Skin epidermis (tissue), 12 donors: ENCODE results near the gene MTHFD2.
"Not testable (repeated sequence)": the region's sequence is repeated elsewhere in the genome, so short reads cannot be mapped to it uniquely, and the experiment has no call there.

Experiments
- H3K27ac ChIP-seq, 21 experiments: fragments of 200-600 bp; sonication (generic) in 11 of 21; one replicate each; pipeline ENCODE4 v1.5.0; 2020; ENCODE audit warnings: mild to moderate bottlenecking in 3 of 21, inconsistent platforms in 2 of 21, moderate library complexity in 2 of 21
- H3K4me3 ChIP-seq, 7 experiments: fragments of 200-600 bp; sonication (generic) in 2 of 7; one replicate each; pipeline ENCODE4 v1.5.0; 2020; ENCODE audit warnings: inconsistent platforms in 2 of 7, mild to moderate bottlenecking in 2 of 7, moderate library complexity in 1 of 7

MTHFD2 gene

DNA sequence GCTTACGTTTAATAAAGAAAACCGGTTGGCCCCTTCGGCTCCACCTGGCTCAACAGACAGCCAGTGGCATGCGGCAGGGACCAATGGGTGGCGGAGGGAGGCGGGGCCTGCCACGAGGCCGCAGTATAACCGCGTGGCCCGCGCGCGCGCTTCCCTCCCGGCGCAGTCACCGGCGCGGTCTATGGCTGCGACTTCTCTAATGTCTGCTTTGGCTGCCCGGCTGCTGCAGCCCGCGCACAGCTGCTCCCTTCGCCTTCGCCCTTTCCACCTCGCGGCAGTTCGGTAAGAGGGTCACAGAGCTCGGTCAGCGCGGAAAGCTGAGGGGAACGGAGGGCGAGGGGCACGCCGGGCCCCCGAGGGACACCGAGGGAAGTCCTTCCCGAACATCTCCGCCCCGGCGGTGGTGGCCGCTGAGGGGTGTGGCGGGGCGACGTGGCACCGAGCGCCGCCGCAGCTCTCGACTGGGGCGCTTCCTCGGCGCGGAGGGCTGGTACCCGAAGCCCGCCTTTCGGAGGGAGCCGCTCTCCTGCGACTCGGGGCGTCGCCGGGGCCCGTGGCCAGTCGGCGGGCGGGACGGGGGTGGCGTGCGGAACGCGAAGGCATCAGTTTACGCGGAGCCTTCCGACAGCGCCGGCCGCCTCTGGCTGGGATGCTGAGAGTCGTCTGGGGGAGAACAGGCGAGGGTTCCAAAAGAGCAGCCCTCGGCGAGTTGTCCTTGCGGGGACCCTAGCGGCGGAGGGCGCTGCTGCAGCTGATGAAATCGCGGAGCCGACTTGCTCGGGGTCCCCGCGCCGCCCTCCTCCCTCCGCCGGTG lies at the start of gene MTHFD2:
TSS of gene MTHFD2 (plus strand) at position 155 of the 814 bp plus-strand sequence. CDS start at position 182, 27 bp downstream.
- Histone ChIP-seq H3K27ac (peak within 1 kb of the TSS; percentile 72 to 98 (median 89)), H3K4me3 (peak within 1 kb of the TSS; percentile 63 to 90 (median 73))

GRCh38 chr2:74149247-74149525 lies 49.2 kb upstream of the MTHFD2 start:
- Histone ChIP-seq H3K4me3 (no peak overlapping the region), H3K27ac (no peak overlapping the region)

DNA sequence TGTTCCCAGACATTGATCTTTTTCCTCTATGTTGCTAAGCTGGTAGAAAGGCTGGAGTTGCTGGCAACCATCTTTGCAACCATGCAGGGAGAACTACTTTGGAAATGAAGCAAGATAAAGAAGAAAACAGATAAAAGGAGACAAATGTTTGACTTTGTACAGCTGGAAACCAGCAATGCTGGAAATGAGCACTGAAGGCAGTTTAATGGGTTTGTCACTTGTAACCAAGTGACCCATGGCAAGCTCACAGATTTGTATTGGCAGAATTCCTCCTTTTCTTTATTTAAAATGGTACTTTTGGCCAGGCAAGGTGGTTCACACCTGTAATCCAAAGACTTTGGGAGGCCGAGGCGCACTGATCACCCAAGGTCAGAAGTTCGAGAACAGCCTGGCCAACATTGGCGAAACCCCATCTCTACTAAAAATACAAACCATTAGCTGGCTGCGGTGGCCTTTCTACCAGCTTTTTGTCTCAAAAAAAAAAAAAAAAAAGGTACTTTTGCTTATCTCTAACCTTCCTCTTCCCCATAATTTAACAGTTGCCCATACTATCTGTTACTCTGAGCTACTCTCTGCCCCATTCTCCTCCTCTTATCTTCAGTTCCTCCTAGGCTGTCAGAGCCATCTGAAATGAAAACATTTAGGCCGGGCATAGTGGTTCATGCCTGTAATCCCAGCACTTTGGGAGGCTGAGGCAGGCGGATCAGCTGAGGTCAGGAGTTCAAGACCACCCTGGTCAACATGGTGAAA lies 48.7 kb upstream of the MTHFD2 start:
- H3K27ac ChIP-seq, result no peak overlapping the region

GRCh38 chr2:74152954-74153353 lies 45.5 kb upstream of the MTHFD2 start:
- H3K4me3 ChIP-seq, result no peak overlapping the region
- no peak overlapping the region for H3K27ac ChIP-seq

More for the DNA sequence above, 48.7 kb upstream of the MTHFD2 start:
- no peak overlapping the region for H3K4me3 ChIP-seq

DNA sequence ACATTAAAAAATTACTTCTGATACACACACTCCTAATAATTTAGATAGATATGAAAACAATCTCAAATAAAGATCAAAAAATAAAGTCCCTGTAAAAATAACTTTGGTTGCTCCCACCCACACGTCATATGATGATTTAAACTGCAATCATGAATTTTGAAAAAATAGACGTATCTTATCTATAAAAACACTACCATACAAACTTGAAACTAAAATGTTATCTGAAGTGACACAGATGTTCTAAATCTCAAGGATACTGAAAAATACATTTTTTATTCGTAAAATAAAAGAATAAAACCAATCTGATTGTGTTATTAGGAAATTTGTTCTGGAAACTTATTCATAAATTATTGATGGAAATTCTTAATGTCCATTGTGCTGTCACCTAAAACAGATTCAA lies 42.6 kb upstream of the MTHFD2 start:
- H3K27ac ChIP-seq, result no peak overlapping the region
- no peak overlapping the region for H3K4me3 ChIP-seq

- no peak overlapping the region for H3K27ac ChIP-seq
- H3K4me3 ChIP-seq, result no peak overlapping the region
Measured at GRCh38 chr2:74162951-74163350, 35.5 kb upstream of the MTHFD2 start.

GRCh38 chr2:74164761-74165160 lies 33.7 kb upstream of the MTHFD2 start:
- Histone ChIP-seq H3K4me3 (no peak overlapping the region), H3K27ac (no peak overlapping the region)

GRCh38 chr2:74168739-74169138 lies 29.7 kb upstream of the MTHFD2 start:
- Histone ChIP-seq H3K4me3 (no peak overlapping the region), H3K27ac (no peak overlapping the region)

DNA sequence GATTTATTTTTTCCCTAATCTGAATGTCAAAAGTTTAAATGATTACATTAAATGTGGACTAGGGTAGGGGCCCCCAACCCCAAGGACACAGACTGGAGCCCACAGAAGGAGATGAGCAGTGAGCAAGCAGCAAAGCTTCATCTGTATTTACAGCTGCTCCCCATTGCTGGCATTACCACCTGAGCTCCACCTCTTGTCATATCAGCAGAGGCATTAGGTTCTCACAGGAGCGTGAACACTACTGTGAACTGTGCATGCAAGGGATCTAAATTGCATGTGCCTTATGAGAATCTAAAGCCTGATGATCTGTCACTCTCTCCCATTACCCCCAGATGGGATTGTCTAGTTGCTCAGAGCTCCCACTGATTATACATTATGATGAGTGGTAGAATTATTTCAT lies 23.5 kb upstream of the MTHFD2 start:
- no peak overlapping the region for H3K4me3 ChIP-seq

GRCh38 chr2:74177696-74178095 lies 20.7 kb upstream of the MTHFD2 start:
- peak overlapping the region; percentile 66 to 98 (median 91) for H3K4me3 ChIP-seq
- H3K27ac ChIP-seq, result peak overlapping the region in 20 of 21 experiments; percentile 91 to 99 (median 96)

More for the DNA sequence above, 23.5 kb upstream of the MTHFD2 start:
- no peak overlapping the region for H3K27ac ChIP-seq

- Histone ChIP-seq H3K27ac (peak within 1 kb of the TSS; percentile 91 to 99 (median 96)), H3K4me3 (peak within 1 kb of the TSS; percentile 66 to 98 (median 91))
Measured at GRCh38 chr2:74178211-74179062, 20.0 kb upstream of the MTHFD2 start, which contains the start of gene MOB1A. Gene MOB1A, minus strand, starts transcription at chr2:74178879. Its CDS starts 205 bp downstream, at chr2:74178674.

- peak overlapping the region in 15 of 21 experiments; percentile 60 to 99 (median 94) for H3K27ac ChIP-seq
- H3K4me3 ChIP-seq, result peak overlapping the region; percentile 66 to 98 (median 91)
Measured at GRCh38 chr2:74179063-74179865, 19.2 kb upstream of the MTHFD2 start.

DNA sequence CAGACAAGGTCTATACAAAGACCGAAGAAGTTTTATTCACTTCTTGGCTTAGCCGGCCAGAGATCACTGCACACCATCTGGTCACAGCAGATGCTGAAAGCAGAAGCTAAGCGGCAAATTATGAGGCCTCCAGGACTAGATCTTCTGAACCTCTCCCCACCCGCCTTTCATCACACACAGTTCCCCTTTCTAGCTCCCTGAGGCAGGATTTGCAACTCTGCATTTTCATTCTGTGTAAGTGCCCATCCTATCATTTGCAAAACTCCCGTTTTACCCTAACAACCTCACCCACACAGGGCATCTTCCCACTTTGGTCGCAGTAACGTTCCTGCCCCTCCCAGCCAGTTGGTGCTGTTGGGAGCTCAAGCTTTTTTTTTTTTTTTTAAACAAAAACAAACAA lies 16.7 kb upstream of the MTHFD2 start:
- peak overlapping the region in 10 of 21 experiments; percentile 8 to 75 (median 54) for H3K27ac ChIP-seq
- H3K4me3 ChIP-seq, result no peak overlapping the region

- peak overlapping the region in 1 of 21 experiments; percentile 80 for H3K27ac ChIP-seq
- no peak overlapping the region for H3K4me3 ChIP-seq
Measured at GRCh38 chr2:74183878-74184277, 14.5 kb upstream of the MTHFD2 start.

DNA sequence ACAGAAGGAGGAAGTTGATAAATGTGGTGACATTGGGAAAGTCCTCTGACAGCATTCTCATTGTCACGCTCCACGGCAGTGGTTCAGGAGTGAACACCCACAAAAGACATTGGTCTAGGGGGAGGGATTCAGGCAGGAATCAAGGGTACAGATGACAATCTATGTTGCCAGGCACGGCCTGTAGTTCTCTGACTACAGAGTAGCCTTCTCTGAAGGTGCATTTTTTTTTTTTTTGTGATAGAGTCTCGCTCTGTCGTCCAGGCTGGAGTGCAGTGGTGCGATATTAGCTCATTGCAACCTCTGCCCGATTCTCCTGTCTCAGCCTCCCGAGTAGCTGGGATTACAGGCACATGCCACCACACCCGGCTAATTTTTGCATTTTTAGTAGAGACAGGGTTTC lies 12.4 kb upstream of the MTHFD2 start:
- Histone ChIP-seq H3K27ac (peak overlapping the region in 13 of 21 experiments; percentile 14 to 83 (median 56)), H3K4me3 (no peak overlapping the region)

- peak overlapping the region in 11 of 21 experiments; percentile 14 to 80 (median 59) for H3K27ac ChIP-seq
- not testable (repeated sequence) for H3K4me3 ChIP-seq
Measured at GRCh38 chr2:74186706-74187105, 11.7 kb upstream of the MTHFD2 start.

DNA sequence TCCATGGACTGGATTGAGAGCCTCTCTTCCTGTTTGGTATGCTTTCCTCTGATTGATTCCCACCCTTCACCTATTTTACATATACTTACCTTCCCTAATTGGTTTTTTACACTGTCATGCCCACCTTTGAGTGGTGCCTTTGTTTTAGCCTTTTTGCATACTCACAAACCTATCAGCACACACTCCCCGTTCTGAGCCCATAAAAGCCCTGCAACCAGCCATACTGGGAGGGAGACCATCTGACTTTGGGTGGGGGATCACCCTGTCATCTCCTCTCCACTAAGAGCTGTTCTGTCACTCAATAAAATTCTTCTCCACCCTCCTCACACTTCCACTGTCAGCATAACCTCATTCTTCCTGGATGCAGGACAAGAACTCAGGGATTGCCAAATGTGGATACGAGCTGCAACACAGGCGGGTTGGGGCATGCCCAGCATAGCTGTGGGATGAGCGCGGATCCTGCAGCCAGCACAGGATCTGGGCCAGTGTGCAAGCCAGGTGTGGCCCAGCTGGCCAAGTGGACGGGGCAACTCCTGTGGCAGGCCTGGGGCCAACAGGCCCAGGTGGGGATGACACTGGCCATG lies 10.3 kb upstream of the MTHFD2 start:
- no peak overlapping the region for H3K4me3 ChIP-seq
- H3K27ac ChIP-seq, result peak overlapping the region in 15 of 21 experiments; percentile 19 to 80 (median 52)

DNA sequence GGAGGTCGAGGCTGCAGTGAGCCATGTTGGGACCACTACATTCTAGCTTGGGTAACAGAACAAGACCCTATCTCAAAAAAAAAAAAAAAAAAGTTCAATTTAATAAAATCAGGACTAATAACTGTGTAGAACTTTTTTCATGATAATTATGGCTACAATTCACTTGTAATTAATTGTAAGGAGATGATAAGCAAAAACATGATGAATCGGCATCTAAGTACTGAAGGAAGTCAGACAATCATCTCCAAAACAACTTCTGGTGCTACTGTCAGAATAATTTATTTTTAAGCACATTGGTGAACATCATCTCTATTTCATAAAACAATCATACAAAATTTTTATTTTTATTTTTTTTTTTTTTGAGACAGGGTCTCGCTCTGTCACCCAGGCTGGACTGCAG lies 9.7 kb upstream of the MTHFD2 start:
- Histone ChIP-seq H3K27ac (peak overlapping the region in 1 of 21 experiments; percentile 40), H3K4me3 (no peak overlapping the region)
